Activated CD8-positive, alpha-beta T cell treated with anti-CD3 and anti-CD28 coated beads for 36 hours (primary cell): ENCODE results near the gene CLEC6A. TPM values are rescaled to one million over a fixed set of nuclear protein-coding genes. Genes with fewer than 3 reads are reported as not detected.
"Not testable (repeated sequence)": the region's sequence is repeated elsewhere in the genome, so short reads cannot be mapped to it uniquely, and the experiment has no call there.

Source experiments
- ATAC-seq: fragments of 200-7000 bp; cut with Tn5 transposase; one replicate; pipeline ENCODE4 v1.10.0; 2021; ENCODE audit warnings: mild to moderate bottlenecking, moderate library complexity
- CTCF ChIA-PET: fragments of 350-600 bp; sonication (Branson Sonifier 250); formaldehyde crosslinking; loops from one replicate; lab custom pipeline; 2021; ENCODE audit warnings: antibody characterized with exemption; lab: Charles Lee
- POLR2A ChIA-PET: fragments of 350-600 bp; sonication (Branson Sonifier 250); formaldehyde crosslinking; loops from one replicate; lab custom pipeline; 2021; ENCODE audit warnings: antibody characterized with exemption; lab: Charles Lee
- DNase-seq: peaks from one replicate; pipeline ENCODE4 v3.0.0-alpha.2; 2020
- H3K27ac Mint-ChIP-seq: one replicate; pipeline ENCODE4 v1.8.0; 2021; ENCODE audit warnings: mild to moderate bottlenecking, mixed read lengths
- H3K27me3 Mint-ChIP-seq: one replicate; pipeline ENCODE4 v1.8.0; 2021; ENCODE audit warnings: mixed read lengths
- H3K36me3 Mint-ChIP-seq: one replicate; pipeline ENCODE4 v1.8.0; 2021; ENCODE audit warnings: low read depth, mixed read lengths
- H3K4me1 Mint-ChIP-seq: one replicate; pipeline ENCODE4 v1.8.0; 2021; ENCODE audit warnings: low read depth, mixed read lengths
- H3K4me3 Mint-ChIP-seq: one replicate; pipeline ENCODE4 v1.8.0; 2021; ENCODE audit warnings: mild to moderate bottlenecking, moderate library complexity, mixed read lengths
- H3K9me3 Mint-ChIP-seq: one replicate; pipeline ENCODE4 v1.8.0; 2021; ENCODE audit warnings: mixed read lengths
- CTCF ChIP-seq: fragments of 200-600 bp; IDR thresholded peaks from one replicate; pipeline ENCODE4 v1.8.0; 2022; ENCODE audit warnings: antibody characterized with exemption, mild to moderate bottlenecking
- intact Hi-C: fragments of 100-400 bp; cut with micrococcal nuclease; formaldehyde crosslinking; loops from one replicate; pipeline ENCODE4 v1.10.0; 2022
- total RNA-seq, 2 experiments: library from RNA; stranded (reverse); gene quantifications; one replicate each; pipeline ENCODE4 v1.2.3, GENCODE V29; 2021

CLEC6A gene
- total RNA-seq = not detected

- intact Hi-C loops = no loop called here
- Mint-ChIP-seq H3K27me3 (peaks cover 19% of the 10 kb centered on the region), H3K4me1 (no peaks in the 10 kb centered on the region), H3K4me3 (no peak within 1 kb of the TSS), H3K9me3 (no peaks in the 10 kb centered on the region), H3K27ac (no peak within 1 kb of the TSS), H3K36me3 (no peaks in the 10 kb centered on the region)
- DNase-seq (no peak), ATAC-seq (no peak)
- ChIA-PET CTCF (interaction anchor here (0.6 to 1.2 kb wide), 2 partner anchors 60 to 188 kb away, joined by 3 read pairs; no protein-coding TSS in a partner anchor), POLR2A (no interaction called here)
- no peak for TF ChIP-seq CTCF
These were observed at the start of gene CLEC6A for GRCh38 chr12:8455727-8456360. Gene CLEC6A (plus strand): TSS chr12:8455962. CDS start chr12:8456112, 150 bp downstream.

- ATAC-seq, H3K4me3 Mint-ChIP-seq, POLR2A ChIA-PET, H3K27ac Mint-ChIP-seq, H3K27me3 Mint-ChIP-seq, DNase-seq, intact Hi-C loops, H3K4me1 Mint-ChIP-seq, CTCF ChIA-PET, H3K9me3 Mint-ChIP-seq, H3K36me3 Mint-ChIP-seq: not testable (repeated sequence)
These were observed 36.2 kb upstream of the CLEC6A start for GRCh38 chr12:8419576-8419975.

GRCh38 chr12:8420506-8420905, 35.3 kb upstream of the CLEC6A start:
- no peak for TF ChIP-seq CTCF
- no peaks in the 10 kb centered on the region for H3K9me3 Mint-ChIP-seq
- DNase-seq (no peak), ATAC-seq (no peak)
- CTCF ChIA-PET = no interaction called here
- no peak overlapping the region for H3K27ac Mint-ChIP-seq
- POLR2A ChIA-PET = no interaction called here
- no peak overlapping the region for H3K4me3 Mint-ChIP-seq
- no peaks in the 10 kb centered on the region for H3K27me3 Mint-ChIP-seq
- H3K4me1 Mint-ChIP-seq = no peaks in the 10 kb centered on the region
- no peaks in the 10 kb centered on the region for H3K36me3 Mint-ChIP-seq
- intact Hi-C loops = no loop called here

GRCh38 chr12:8444536-8445278, 11.1 kb upstream of the CLEC6A start:
- H3K4me1 Mint-ChIP-seq, ATAC-seq, H3K27me3 Mint-ChIP-seq, intact Hi-C loops, H3K27ac Mint-ChIP-seq, H3K36me3 Mint-ChIP-seq, POLR2A ChIA-PET, H3K4me3 Mint-ChIP-seq, CTCF ChIA-PET, H3K9me3 Mint-ChIP-seq: not testable (repeated sequence)
- peak; percentile 15 for DNase-seq

- no peak for TF ChIP-seq CTCF
- DNase-seq (no peak), ATAC-seq (no peak)
- H3K36me3 Mint-ChIP-seq = no peaks in the 10 kb centered on the region
- no peaks in the 10 kb centered on the region for H3K9me3 Mint-ChIP-seq
- ChIA-PET POLR2A (no interaction called here), CTCF (no interaction called here)
- H3K27ac Mint-ChIP-seq = no peak overlapping the region
- H3K27me3 Mint-ChIP-seq = no peaks in the 10 kb centered on the region
- H3K4me3 Mint-ChIP-seq = no peak overlapping the region
- H3K4me1 Mint-ChIP-seq = no peaks in the 10 kb centered on the region
- intact Hi-C loops = no loop called here
These were observed 10.0 kb upstream of the CLEC6A start for GRCh38 chr12:8445731-8446130.
